OCI-LY7 (cell line): ENCODE measurements around the gene RAB1B. TPM values are rescaled to one million over a fixed set of nuclear protein-coding genes. Genes with fewer than 3 reads are reported as not detected.

Experiments
- BruUV-seq: library from RNA; stranded (reverse); fragments of 400-500 nt; replicated peaks from 2 replicates; lab custom pipeline; 2021; lab: Mats Ljungman, UMichigan
- CTCF ChIA-PET: fragments of 300-600 bp; sonication (Branson Sonifier 250); formaldehyde crosslinking; loops from one replicate; lab custom pipeline; 2022; ENCODE audit warnings: antibody characterized with exemption; ENCODE audit not compliant: unreplicated experiment; lab: Charles Lee
- POLR2A ChIA-PET: fragments of 300-600 bp; sonication (Branson Sonifier 250); formaldehyde crosslinking; loops from one replicate; lab custom pipeline; 2022; ENCODE audit warnings: antibody characterized with exemption; lab: Charles Lee
- DNase-seq: peaks from one replicate; pipeline ENCODE4 v3.0.0-alpha.2; 2015; ENCODE audit warnings: low spot score
- H2AFZ ChIP-seq: fragments of 200-600 bp; sonication (generic), shearing (Covaris generic); 2 replicates; pipeline ENCODE4 v1.6.1; 2014; ENCODE audit warnings: mild to moderate bottlenecking, antibody characterized with exemption, low read length, moderate library complexity
- H3K27ac ChIP-seq: fragments of 200-600 bp; sonication (generic); 2 replicates; pipeline ENCODE4 v1.5.1; 2014; ENCODE audit warnings: mixed run types, low read depth, mild to moderate bottlenecking, moderate library complexity, low read length, inconsistent platforms; ENCODE audit not compliant: poor library complexity, severe bottlenecking
- H3K36me3 ChIP-seq: fragments of 200-600 bp; sonication (generic); 2 replicates; pipeline ENCODE4 v1.6.1; 2014; ENCODE audit warnings: mild to moderate bottlenecking, antibody characterized with exemption, low read length, moderate library complexity, mixed read lengths; ENCODE audit not compliant: insufficient read depth
- H3K4me1 ChIP-seq: fragments of 200-600 bp; sonication (generic); 2 replicates; pipeline ENCODE4 v1.5.1; 2014; ENCODE audit warnings: mild to moderate bottlenecking, low read length; ENCODE audit not compliant: insufficient read depth, poor library complexity, severe bottlenecking
- H3K4me2 ChIP-seq: fragments of 200-600 bp; sonication (generic); 2 replicates; pipeline ENCODE4 v1.6.1; 2014; ENCODE audit warnings: mild to moderate bottlenecking, low read length
- H3K4me3 ChIP-seq: fragments of 200-600 bp; sonication (generic); 2 replicates; pipeline ENCODE4 v1.5.1; 2014; ENCODE audit warnings: mild to moderate bottlenecking, low read depth, low read length; ENCODE audit not compliant: poor library complexity, severe bottlenecking
- H3K79me2 ChIP-seq: fragments of 200-600 bp; sonication (generic); 2 replicates; pipeline ENCODE4 v1.6.1; 2016; ENCODE audit warnings: low read depth, mild to moderate bottlenecking, low read length, moderate library complexity, mixed read lengths; ENCODE audit not compliant: insufficient read depth
- H3K9me2 ChIP-seq: fragments of 200-600 bp; sonication (generic); 2 replicates; pipeline ENCODE4 v1.6.1; 2016; ENCODE audit warnings: mild to moderate bottlenecking, low read length, mixed read lengths; ENCODE audit not compliant: insufficient read depth
- H3K9me3 ChIP-seq: fragments of 200-600 bp; sonication (generic); 2 replicates; pipeline ENCODE4 v1.6.1; 2014; ENCODE audit warnings: mild to moderate bottlenecking, mixed run types, low read length, mixed read lengths
- H4K20me1 ChIP-seq: fragments of 200-600 bp; sonication (generic); 2 replicates; pipeline ENCODE4 v1.6.1; 2014; ENCODE audit warnings: mild to moderate bottlenecking, antibody characterized with exemption, low read length, moderate library complexity, mixed read lengths; ENCODE audit not compliant: insufficient read depth
- CTCF ChIP-seq: fragments of 200-600 bp; sonication (generic); conservative IDR thresholded peaks from 2 replicates; pipeline ENCODE4 v1.5.1; 2014; ENCODE audit warnings: mild to moderate bottlenecking, antibody characterized with exemption, low read length, moderate library complexity, mixed read lengths
- EZH2phosphoT487 ChIP-seq: fragments of 200-600 bp; sonication (generic); IDR thresholded peaks from 2 replicates; pipeline ENCODE4 v1.6.1; 2018; ENCODE audit warnings: low read depth, borderline replicate concordance, mild to moderate bottlenecking, mixed run types, antibody characterized with exemption, low read length, moderate library complexity, mixed read lengths
- intact Hi-C: fragments of 100-400 bp; cut with micrococcal nuclease; formaldehyde crosslinking; loops from one replicate; pipeline ENCODE4 v1.10.0; 2022; ENCODE audit not compliant: unreplicated experiment
- total RNA-seq, 2 experiments: library from RNA; depleted of rRNA in 1 of 2; stranded (reverse); fragments of >200 nt in 1 of 2; shearing (Covaris generic) in 1 of 2; gene quantifications; 2 replicates each; pipeline ENCODE4 v1.2.3, GENCODE V29; 2014 to 2022

Gene RAB1B
- total RNA-seq, 2 experiments from 2014 or later: 77.7 to 81.8 TPM

- Histone ChIP-seq H3K4me2 (peak overlapping the region; percentile 89), H4K20me1 (no peaks in the 10 kb centered on the region), H3K79me2 (no peaks in the 10 kb centered on the region), H2AFZ (peak overlapping the region; percentile 70), H3K4me3 (peak overlapping the region; percentile 70), H3K4me1 (peaks cover 14% of the 10 kb centered on the region), H3K9me3 (no peaks in the 10 kb centered on the region), H3K36me3 (no peaks in the 10 kb centered on the region), H3K9me2 (no peaks in the 10 kb centered on the region), H3K27ac (peak overlapping the region; percentile 72)
- ChIA-PET CTCF (interaction anchor here (0.5 to 2.5 kb wide), 7 partner anchors 12 to 1091 kb away, joined by 3 to 7 read pairs (median 3); partner anchors contain the start of genes B4GAT1 and YIF1A), POLR2A (interaction anchor here (0.6 to 3.6 kb wide), 8 partner anchors 8 to 43 kb away, joined by 3 to 13 read pairs (median 4); partner anchors contain the start of genes RAB1B and YIF1A)
- TF ChIP-seq EZH2phosphoT487 (no peak), CTCF (no peak)
- no peak for DNase-seq
- no TSS peak for BruUV-seq
- intact Hi-C loops: loop anchor here (1.0 to 5.0 kb wide), 2 partner anchors 36 to 78 kb away; partner anchors contain the start of genes B4GAT1 and BRMS1
These were observed 43.1 kb downstream of the RAB1B start for GRCh38 chr11:66311470-66311964.

- H3K4me1 ChIP-seq: peaks cover 18% of the 10 kb centered on the region
These were observed 43.6 kb downstream of the RAB1B start for GRCh38 chr11:66311965-66312548.

More at GRCh38 chr11:66311965-66312548, 43.6 kb downstream of the RAB1B start:
- Histone ChIP-seq H3K9me2 (no peaks in the 10 kb centered on the region), H3K36me3 (no peaks in the 10 kb centered on the region), H3K4me3 (peak overlapping the region; percentile 70), H3K27ac (peak overlapping the region; percentile 72), H3K79me2 (no peaks in the 10 kb centered on the region), H3K4me2 (peak overlapping the region; percentile 89), H3K9me3 (no peaks in the 10 kb centered on the region), H4K20me1 (no peaks in the 10 kb centered on the region), H2AFZ (peak overlapping the region; percentile 70)
- DNase-seq: peak; percentile 98
- ChIA-PET CTCF (interaction anchor here (0.5 to 2.5 kb wide), 11 partner anchors 10 to 1090 kb away, joined by 3 to 7 read pairs (median 3); partner anchors contain the start of genes B4GAT1, RIN1 and YIF1A), POLR2A (interaction anchor here (0.6 to 3.6 kb wide), 15 partner anchors 8 to 510 kb away, joined by 3 to 13 read pairs (median 4); partner anchors contain the start of genes BRMS1, RAB1B and YIF1A)
- TF ChIP-seq CTCF (peak; percentile 99), EZH2phosphoT487 (no peak)
- intact Hi-C loops: loop anchor here (1.0 to 5.0 kb wide), 4 partner anchors 16 to 77 kb away; partner anchors contain the start of genes B4GAT1, BRMS1 and SLC29A2
- no TSS peak for BruUV-seq
